Measurements from ENCODE around the gene TFG. TPM values are rescaled to one million over a fixed set of nuclear protein-coding genes. Genes with fewer than 3 reads are reported as not detected.

Gene TFG
- total and polyA plus RNA-seq, 9 of the 15 experiments (the other 6 are each of a cell fraction or from before 2014, with no cell fraction given): 31.8 to 143 (median 57.8) TPM

- TF ChIP-seq ZFX (CRISPR knock-in tag; IDR thresholded peaks at IDR 0.05) (no peak), ETS2 (tag; IDR thresholded peaks at IDR 0.05; ENCODE audit: borderline replicate concordance, poor library complexity, severe bottlenecking) (no peak), RBM22 (IDR thresholded peaks at IDR 0.05; ENCODE audit: low read depth, low read length, poor library complexity, severe bottlenecking) (no peak), MAFG (tag; conservative IDR thresholded peaks at IDR 0.05) (peak; percentile 96), ESRRA (IDR thresholded peaks at IDR 0.05; ENCODE audit: borderline replicate concordance, low read depth) (no peak), GMEB1 (CRISPR knock-in tag; IDR thresholded peaks at IDR 0.05) (no peak), C11orf30 (IDR thresholded peaks at IDR 0.05; ENCODE audit: low read depth) (peak; percentile 88), ZNF586 (CRISPR knock-in tag; conservative IDR thresholded peaks at IDR 0.05) (no peak), MCM3 (IDR thresholded peaks at IDR 0.05) (no peak), ZNF239 (CRISPR knock-in tag; IDR thresholded peaks at IDR 0.05) (no peak), MAFK (IDR thresholded peaks at IDR 0.05; ENCODE audit: low read length) (peak; percentile 73; the same call in 1 of the 2 replicates), ZNF311 (CRISPR knock-in tag; IDR thresholded peaks at IDR 0.05) (no peak), MAFF (IDR thresholded peaks at IDR 0.05; ENCODE audit: low read length) (peak; percentile 83), ZSCAN32 (CRISPR knock-in tag; IDR thresholded peaks at IDR 0.05) (no peak), SP1 (CRISPR knock-in tag; IDR thresholded peaks at IDR 0.05) (no peak)
- TF ChIP-seq, protein P1, sequence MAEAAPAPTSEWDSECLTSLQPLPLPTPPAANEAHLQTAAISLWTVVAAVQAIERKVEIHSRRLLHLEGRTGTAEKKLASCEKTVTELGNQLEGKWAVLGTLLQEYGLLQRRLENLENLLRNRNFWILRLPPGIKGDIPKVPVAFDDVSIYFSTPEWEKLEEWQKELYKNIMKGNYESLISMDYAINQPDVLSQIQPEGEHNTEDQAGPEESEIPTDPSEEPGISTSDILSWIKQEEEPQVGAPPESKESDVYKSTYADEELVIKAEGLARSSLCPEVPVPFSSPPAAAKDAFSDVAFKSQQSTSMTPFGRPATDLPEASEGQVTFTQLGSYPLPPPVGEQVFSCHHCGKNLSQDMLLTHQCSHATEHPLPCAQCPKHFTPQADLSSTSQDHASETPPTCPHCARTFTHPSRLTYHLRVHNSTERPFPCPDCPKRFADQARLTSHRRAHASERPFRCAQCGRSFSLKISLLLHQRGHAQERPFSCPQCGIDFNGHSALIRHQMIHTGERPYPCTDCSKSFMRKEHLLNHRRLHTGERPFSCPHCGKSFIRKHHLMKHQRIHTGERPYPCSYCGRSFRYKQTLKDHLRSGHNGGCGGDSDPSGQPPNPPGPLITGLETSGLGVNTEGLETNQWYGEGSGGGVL (CRISPR knock-in tag; IDR thresholded peaks at IDR 0.05): no peak
- TF ChIP-seq, protein P2, sequence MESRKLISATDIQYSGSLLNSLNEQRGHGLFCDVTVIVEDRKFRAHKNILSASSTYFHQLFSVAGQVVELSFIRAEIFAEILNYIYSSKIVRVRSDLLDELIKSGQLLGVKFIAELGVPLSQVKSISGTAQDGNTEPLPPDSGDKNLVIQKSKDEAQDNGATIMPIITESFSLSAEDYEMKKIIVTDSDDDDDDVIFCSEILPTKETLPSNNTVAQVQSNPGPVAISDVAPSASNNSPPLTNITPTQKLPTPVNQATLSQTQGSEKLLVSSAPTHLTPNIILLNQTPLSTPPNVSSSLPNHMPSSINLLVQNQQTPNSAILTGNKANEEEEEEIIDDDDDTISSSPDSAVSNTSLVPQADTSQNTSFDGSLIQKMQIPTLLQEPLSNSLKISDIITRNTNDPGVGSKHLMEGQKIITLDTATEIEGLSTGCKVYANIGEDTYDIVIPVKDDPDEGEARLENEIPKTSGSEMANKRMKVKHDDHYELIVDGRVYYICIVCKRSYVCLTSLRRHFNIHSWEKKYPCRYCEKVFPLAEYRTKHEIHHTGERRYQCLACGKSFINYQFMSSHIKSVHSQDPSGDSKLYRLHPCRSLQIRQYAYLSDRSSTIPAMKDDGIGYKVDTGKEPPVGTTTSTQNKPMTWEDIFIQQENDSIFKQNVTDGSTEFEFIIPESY (CRISPR knock-in tag; IDR thresholded peaks at IDR 0.05): no peak
Observed at GRCh38 chr3:100702082-100702979, 7.0 kb upstream of the TFG start (continued).
